ENCODE measurements around the gene SORCS2.
A peak's percentile ranks its signal among the peaks of the same experiment; 100 is the strongest.

SORCS2 gene

DNA sequence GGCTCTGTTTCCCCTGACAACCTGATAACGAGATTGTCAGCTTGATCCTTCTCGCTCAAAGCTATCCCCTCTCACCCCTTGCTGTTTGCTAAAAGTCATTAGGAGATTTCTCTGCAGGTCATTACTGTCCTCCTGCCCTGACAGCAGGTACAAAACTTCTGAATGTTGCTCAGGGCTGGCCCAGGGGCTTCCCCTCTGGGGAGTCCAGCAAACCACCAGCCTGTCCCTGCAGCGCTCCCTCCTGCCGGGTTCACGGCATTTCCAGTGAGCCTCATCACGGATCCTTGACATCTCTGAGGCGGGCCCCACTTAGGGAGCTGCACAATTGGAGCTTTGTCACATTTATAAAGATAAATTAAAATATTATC lies 5.2 kb upstream of the SORCS2 start:
- DNase-seq: no peak

DNA sequence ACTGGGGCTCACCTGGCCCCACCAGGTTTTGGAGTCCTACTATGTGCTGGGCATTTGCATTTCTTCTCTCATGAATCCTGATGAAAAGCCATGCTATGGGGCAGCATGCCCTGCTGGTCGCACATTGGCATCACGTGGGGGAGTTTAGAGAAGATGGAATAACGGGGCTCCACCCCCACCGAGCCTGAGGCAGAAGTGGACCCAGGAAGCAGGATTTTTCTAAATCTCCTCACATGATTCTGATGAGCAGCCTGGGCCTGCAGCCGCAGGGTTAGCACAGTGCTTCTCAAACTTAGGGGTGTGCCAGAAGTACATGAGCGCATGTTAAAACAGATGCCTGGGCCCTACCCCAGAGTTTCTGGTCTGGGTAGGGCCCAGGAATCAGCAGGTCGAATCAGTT lies 4.6 kb upstream of the SORCS2 start:
- DNase-seq: no peak

DNA sequence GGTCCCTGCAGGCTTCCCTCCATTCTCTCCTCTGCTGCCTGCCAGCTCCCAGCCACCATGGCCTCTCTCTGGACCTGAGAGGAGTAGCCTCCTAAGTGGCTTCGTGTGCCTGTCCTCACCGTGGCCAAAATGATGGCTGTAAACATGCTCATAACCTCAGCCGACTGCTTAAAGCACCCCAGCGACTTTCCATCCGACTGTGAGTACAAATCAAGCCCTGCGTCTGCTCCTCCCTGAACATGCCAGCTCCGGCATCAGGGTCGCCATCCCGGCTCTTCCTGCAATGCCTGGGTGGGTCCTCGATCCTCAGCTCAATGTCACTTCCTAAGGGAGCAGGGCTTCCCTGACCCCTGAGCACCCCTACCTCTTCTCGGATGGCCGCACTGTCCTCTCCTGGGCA lies 3.3 kb upstream of the SORCS2 start:
- no peak for DNase-seq

DNA sequence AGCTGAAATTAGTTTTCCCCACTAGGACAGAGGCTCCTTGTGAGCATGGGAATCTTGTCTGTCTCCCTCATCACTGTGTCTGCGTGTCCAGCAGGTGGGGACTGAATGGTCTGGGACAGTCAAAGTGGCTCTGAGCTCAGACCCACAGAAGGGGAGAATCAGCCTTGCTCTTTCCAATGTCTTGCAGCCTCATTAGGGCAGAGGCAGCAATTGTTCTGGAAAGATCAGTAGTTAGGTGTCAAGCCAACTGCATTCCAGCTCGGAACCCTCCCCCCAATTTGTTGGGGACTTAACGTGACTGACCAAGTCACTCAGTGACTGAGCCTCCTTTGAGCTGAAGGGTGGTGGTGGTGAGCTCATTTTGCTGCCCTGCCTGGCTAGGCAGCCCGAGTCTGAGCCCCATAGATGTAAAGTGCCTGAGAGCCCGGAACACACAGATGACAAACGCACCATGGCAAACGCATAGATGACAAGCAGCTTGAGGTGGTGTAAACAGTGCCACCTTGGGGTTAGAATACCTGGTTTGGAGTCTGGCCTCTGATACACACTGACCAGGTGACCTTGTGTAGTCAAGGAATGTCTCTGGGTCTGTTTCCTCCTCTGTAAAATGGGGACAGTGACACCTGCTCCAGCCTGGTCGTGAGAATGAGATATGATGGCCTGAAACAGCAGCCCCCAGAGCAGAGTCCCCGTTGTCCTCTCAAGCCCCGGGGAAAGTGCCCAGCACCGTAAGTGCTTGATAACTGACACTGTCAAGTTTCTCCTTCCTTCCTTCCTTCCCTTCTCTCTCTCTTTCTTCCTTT lies 2.7 kb upstream of the SORCS2 start:
- DNase-seq: no peak

DNA sequence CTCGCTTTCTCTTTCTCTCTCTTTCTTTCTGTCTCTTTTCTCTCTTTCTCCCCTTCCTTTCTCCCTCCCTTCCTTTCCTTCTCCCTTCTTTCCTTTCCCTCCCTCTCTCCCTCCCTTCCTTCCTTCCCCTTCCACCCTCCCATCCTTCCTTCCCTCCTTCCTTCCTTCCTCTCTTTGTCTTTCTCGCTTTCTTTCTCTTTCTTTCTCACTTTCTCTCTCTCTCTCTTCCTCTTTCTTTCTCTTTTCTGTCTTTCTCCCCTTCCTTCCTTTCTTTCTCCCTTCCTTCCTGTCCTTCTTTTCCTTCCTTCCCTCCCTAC lies 2.1 kb upstream of the SORCS2 start:
- no peak for DNase-seq

DNA sequence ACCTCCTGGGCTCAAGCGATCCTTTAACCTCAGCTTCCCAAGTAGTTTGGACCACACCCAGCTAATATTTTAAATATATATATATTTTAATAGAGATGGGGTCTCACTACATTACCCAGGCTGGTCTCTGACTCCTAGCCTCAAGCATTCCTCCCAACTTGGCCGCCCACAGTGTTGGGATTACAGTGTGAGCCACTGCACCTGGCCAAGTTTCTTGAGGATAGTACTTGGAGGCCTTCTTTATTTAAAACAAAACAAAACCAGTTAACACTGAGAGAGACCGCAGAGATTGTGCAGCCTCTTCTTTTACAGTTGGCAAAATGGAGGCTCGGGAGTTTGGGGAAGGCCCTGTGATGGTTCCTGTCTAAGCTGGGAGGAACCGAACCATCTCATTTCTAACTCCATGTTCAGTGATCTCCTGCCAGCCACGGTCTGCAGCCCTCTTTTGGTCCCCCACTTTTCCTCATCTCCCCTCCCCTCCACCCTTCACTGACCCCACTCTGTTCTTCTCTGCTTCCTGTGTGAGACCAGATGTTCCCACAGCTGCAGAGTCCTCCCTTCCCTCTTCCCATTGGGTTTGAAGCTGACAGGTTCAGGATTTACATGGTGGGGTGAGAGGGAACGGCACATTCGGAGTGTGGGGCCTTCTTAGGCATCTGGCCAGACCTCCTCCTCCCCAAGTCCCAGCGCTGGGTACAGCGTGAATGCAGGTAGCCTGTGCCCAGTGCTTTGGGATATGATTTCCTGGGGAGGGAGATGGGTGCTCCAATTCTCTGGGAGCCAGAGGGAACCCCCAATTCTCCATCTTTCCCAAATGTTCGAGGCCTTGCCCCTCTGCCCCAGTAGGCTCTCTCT lies 1.4 kb upstream of the SORCS2 start:
- no peak for DNase-seq

DNA sequence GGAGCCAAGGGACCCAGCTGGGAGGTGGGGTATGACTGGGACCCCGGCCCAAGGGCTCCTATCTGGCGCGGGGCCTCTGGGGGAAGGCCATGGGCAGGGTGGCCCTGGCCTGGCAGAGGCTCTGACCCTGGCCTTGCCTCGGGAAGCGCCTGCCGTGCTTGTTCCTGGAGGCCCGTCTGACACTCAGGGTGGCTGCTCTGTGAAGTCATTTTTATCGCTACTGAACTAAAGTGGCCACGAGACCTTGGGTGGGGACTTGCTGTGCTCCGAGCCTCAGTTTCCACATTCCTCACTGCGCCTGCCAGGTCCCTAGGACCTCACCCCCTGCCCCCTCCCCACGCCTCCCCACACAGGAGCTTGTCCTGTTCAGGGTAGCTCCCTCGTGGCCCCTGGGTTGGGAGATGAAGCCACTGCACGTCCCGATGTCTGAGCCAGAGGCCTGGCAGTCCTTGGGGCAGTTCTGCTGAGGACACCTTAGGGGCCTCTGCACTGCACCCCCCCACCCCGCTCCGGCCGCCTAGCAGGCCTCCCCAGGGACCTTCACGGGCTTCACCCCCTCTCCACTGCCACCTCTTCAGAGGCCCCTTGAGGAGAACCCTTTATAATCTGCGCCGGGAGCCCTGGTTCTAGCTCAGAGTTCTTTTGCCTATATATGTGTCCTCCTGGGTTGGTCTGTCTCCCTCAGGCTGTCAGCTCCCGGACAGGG lies 639 bp upstream of the SORCS2 start:
- no peak for DNase-seq

DNA sequence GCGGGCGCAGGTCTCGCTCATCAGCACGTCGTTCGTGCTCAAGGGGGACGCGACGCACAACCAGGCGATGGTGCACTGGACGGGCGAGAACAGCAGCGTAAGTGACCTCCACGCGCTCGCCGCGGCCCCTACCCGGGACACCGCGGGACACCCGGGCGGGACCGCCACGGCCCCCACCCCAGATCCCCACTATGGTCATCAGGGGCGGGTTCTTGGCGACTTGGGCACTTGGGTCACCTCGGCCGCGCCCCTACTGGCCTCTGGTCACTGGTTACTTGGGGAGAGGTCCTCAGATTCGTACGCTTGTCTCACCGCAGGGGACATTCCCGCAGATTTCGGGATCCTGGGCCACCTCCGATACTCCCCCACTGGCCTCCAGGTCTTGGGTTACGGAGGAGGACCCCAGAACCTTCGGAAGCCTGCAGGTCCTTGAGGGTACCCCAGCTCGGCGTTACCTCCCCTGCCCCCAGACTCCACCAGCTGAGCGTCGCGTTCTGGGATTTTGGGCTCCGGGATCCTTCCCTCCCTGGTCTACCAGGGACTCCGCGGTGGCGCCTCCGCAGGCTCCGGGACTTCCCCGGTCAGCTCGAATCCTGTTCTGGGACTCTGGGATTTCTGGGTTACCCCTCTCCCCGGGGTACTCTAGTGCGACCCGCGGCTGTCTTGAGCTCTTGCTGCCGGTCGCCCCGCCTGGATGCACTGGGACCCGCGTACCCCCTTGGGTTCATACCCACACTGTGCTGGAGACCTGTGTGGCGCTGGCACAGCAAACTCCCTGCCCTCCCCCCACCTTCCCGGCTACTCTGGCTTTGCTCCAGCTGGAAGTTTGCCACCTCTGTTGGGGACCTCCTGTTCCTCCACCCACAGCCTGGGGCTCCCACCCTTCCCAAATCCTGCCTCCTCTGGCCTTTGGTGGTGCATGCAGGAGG lies 956 bp downstream of the SORCS2 start:
- peak; percentile 73 for DNase-seq

DNA sequence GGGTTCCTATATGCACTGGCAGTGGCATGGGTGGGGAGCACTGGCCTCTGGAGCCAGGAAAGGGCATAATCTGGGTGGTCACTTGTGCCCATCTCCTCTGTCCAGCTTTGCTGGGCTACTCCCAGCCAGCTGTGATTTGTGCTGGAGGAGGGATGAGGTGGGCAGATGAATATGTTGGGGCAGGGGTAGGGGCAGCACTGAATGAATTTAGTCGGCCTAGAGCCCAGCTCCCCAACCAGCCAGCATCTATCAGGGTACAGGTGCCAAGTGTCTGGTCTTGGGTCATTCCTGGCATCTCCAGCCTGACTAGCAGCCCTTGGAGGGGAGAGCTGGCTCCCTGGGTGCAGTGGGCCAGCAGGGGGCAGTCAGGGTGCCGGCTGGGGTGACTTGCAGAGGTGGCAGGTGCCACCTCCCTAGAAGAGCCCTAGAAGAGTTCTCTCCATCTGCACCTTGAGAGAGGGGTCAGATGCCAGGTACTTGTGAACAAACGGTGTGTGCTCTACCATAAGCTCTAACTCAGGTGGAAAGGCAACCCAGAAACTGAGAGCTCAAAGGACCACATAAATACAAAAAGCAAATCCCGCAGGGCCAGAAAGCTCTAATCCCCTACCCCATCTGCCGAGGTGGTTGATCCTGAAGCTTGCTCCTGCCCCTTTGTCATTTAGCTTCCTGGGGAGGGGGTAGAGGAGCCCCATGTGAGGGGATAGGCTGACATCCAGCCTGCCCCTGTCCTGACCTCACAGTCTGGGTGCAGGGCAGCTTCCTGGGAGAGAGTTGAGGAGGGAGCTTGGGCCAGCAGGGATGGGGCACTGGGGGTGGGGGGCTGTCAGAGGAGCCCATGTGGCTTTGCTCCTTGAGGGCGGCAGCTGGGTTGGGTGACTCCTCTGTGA lies 2.2 kb downstream of the SORCS2 start:
- DNase-seq: peak; percentile 78

DNA sequence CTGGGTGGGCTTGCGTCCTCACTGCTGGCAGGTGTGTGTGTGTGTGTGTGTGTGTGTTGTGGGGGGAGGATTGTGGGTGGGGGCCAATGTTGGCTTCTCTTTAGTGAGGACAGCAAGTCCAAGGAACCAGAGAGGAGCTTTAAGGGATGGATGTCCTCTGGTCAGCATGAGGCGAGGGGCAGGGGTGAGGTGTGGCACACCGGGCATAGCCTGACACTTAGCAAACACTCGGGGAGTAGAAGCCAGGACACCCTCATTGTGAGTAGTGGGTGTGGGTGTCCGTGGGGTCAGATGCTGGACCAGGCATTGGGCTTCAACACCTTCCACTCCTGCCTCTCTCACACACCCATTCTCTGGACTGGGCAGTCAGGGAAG lies 2.8 kb downstream of the SORCS2 start:
- DNase-seq: no peak

DNA sequence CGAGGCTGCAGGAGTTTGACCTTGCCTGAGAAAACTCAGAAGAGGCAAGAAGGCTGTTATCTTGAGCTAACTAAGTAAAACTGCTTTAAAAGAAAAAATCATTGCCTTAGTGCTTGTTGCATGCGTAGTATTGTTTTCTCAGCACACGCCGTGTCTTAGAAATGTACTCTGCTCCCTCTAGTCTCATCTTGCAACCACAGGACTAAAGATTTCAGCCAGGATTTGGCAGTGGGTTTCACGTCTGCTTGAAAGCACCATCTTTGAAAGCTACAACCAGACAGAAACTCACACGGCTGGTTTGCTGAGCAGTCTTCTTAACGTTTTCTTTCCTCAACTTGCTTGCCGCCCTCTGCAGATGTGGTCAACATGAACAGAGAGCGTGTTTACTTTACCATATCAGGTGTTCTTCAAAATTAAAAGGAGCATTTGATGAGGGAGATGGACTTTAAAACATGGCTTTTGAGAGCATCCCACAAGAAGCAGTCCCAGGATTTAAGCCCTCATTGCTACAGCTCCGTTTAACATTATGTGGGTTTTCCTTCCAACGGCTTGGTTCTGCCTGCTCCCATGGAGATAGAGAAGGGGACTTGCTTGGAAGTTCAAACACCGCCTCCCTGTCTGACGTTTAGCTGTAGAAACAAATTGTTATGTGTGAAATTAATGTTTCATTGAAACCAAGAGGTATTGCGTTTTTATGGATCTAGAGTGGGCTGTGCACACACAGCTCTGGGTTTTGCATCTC lies 3.4 kb downstream of the SORCS2 start:
- no peak for DNase-seq

DNA sequence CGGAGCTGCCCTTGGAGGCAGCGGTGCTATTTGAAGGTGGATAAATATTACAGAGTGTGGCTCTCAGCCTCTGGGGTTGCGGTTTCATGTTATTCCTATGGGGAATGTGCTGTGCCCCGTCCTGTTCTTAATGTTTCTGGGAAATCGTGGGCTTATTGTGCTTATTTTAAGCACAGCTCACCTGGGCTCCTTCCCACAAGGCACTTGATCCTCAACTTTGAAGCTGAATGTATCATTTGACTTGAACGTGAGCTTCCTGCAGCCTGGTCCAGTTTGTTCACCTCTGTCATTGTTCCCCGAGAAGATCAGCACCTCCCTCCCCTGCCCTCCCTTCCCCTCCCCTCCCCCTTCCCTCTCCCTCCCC lies 3.9 kb downstream of the SORCS2 start:
- no peak for DNase-seq

DNA sequence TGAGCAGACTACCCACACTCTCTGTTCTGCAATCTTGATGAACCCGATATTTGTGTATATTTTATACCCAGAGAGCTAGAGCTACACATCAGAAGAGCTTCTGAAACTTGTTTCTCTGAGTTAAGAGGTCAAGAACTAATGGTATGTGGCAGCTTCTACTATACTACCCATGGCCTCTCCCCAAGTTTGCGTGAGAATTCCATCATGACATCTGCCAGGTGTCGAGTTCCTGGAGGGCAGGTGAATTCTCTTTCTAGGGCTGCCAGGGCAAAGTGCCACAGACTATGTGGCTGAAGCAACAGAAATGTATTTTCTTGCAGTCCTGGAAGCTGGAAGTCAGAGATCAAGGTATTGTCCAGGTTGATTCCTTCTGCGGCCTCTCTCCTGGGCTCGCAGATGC lies 4.4 kb downstream of the SORCS2 start:
- DNase-seq: no peak

DNA sequence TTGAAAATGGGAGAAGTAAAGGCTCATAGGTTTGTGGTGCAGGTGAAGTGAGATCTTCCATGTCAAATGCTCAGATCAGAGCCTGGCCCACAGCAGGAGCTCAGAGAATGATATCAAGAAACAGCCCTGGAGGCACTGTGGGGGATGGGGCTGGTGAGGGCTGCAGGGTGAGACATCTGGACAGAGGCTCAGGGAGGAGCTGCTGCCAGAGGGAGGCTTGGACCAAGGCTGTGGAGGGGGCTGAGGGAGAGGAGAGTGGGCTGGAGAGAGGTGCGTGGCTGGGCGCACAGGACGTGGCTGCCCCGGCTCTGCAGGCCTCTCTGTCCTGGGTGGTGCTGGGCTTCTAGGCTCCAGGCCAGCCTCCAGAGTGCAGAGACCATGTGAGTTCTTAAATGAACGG lies 5.6 kb downstream of the SORCS2 start:
- DNase-seq: peak; percentile 49

DNA sequence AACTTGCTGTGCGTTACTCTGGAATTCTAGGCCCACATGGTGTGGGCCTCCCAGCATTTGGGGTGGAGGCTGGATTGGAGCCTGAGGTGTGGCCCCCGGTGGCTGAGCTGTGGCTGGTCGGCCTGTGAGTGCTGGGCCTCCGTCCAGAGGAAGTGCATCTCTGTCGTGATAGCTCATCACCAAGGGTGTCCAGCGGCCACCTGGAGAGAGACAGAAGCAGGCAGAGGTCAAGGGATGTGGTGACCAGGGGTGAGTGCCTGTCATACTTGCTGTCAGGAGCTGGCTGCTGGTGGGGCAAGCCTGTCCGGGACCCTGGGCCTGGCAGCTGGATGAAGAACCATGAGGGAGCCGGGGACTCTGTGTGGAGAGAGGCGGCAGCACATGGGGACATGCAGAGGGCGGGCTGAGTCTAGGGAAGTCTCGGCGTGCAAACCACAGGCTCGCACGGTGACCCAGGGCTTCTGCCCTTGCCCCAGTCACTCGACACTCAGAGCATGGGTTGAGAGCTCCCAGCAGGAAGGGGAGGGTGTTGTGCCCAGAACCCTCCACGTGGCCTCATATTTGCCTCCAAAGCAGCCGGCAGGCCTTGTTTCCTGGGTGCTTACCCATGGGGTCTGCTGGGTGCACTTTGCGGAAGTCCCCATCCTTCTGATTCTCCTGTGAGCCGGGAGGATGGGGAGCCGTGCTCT lies 6.2 kb downstream of the SORCS2 start:
- DNase-seq: no peak

DNA sequence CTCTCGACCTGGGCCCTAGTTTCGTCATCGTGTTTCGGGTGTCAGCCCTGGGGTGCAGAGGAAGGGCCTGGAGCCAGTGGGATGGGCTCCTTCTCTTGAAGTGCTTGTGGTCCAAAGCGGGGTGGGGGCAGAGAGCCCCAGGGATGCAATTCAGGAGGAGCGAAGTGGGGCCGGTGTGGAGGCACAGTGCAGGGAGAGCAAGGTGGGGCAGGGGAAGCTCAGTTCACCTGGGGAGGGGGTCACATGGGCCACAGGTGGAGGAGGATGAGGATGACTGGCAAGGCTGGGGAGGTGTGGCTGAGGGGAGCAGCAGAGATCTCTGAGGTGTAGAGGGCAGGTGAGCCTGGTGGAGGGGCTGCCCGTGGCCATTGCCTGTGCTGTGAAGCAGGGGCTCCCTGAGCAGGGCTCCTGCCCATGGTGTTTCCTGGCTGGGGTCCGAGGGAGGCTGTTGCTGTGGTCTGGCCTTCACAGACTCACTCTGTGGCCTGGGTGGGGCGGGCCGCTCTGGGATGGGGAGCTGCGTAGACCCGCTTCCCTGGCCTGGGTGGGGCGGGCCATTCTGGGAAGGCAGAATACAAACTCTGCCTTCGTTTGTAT lies 6.9 kb downstream of the SORCS2 start:
- no peak for DNase-seq

DNA sequence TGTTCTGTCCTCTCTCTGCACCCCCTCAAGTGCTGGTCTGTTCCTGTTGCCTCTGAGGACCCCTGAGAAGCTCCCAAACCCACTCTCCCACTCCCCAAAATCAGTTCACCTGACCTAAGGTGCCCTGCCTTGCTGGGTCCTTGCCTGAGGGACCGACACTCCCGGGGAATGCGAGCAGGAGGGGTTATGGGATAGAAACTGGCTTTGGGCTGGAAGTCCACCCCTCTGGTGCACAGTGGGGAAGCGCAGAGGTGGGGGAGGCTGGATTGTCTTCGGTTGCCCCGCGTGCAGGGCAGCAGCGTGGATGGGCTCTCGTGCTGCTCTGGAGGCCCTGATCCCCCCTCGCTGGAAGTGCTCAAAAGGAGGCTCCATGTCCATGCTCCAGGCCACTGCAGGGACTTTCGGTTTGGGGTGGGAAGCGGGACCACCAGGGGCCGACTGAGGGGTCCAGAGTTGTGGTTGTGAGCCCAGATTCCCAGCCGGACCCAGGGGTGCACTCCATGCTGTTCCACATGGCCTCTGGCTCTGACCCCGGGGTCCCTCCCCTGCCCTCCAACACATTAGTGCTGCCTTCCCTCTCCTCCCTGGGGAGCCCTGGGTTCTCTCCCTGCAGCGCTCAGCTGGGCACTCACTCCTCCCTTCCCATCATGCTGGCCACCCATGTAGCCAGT lies 7.6 kb downstream of the SORCS2 start:
- no peak for DNase-seq

DNA sequence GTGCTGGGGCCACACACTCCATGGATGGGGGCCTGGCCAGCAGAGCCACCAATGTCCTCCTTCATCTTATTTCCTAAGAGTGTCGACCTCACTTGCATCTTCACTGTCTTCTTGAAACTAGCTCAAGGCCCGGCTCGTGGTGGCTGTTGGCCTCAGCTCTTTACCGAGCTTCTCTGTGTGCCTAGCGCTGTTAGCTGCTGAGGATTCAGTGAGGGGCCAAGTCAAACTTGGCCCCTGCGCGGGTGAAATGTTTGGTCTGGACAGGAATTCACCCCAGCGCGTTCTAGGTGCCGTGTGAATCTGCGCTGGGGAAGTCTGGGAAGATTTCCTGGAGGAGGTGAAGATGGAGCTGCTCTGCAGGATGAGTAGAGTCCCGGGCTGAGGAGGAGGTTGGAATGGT lies 8.5 kb downstream of the SORCS2 start:
- DNase-seq: no peak

Measured in retina (tissue), 1 donor.